SK-N-SH (cell line): Measurements from ENCODE around the gene ATP6V1G1.

Source experiments
- CHD2 ChIP-seq: fragments of 150-350 bp; IDR thresholded peaks from 2 replicates; pipeline ENCODE4 v1.6.1; 2018; ENCODE audit warnings: low read length; ENCODE audit not compliant: partially characterized antibody
- EP300 ChIP-seq, 2 experiments: IDR thresholded peaks; 2 replicates each; pipeline versions ENCODE4 v1.4.0 to v1.6.1; 2012; ENCODE audit warnings: borderline replicate concordance in 1 of 2, low read depth in 1 of 2, low read length in 1 of 2
- EZH2phosphoT487 ChIP-seq: fragments of 200-600 bp; sonication (generic); IDR thresholded peaks from 2 replicates; pipeline ENCODE4 v1.6.1; 2017; ENCODE audit warnings: low read depth, mixed run types, mild to moderate bottlenecking, antibody characterized with exemption, moderate library complexity, borderline replicate concordance
- FOXJ3 ChIP-seq: sonication (generic); formaldehyde crosslinking; IDR thresholded peaks from 2 replicates; pipeline ENCODE4 v1.5.1; 2020; ENCODE audit warnings: mild to moderate bottlenecking, missing genetic modification reagents
- FOXM1 ChIP-seq: IDR thresholded peaks from 2 replicates; pipeline ENCODE4 v1.4.0; 2012; ENCODE audit warnings: low read depth, mild to moderate bottlenecking
- JUND ChIP-seq: IDR thresholded peaks from 2 replicates; pipeline ENCODE4 v1.4.0; 2012
- POLR2AphosphoS5 ChIP-seq: IDR thresholded peaks from 2 replicates; pipeline ENCODE4 v1.6.1; 2012; ENCODE audit warnings: low read depth, low read length
- RAD21 ChIP-seq: IDR thresholded peaks from 2 replicates; pipeline ENCODE4 v1.6.1; 2012; ENCODE audit warnings: mild to moderate bottlenecking, low read length
- SMC3 ChIP-seq: IDR thresholded peaks from 2 replicates; pipeline ENCODE4 v1.6.1; 2012; ENCODE audit warnings: low read depth, low read length, improper control_type of control experiment
- TAF1 ChIP-seq: IDR thresholded peaks from 2 replicates; pipeline ENCODE4 v1.6.1; 2012; ENCODE audit warnings: low read depth, mild to moderate bottlenecking, low read length, moderate library complexity, borderline replicate concordance
- TF ChIP-seq, protein P1 (sequence below): fragments of 200-600 bp; sonication (generic); IDR thresholded peaks from 2 replicates; pipeline ENCODE4 v1.6.1; 2017; ENCODE audit warnings: antibody characterized with exemption, mild to moderate bottlenecking, moderate library complexity
- TF ChIP-seq, protein P2 (sequence below): IDR thresholded peaks from 2 replicates; pipeline ENCODE4 v1.4.0; 2012; ENCODE audit warnings: low read depth

DNA sequence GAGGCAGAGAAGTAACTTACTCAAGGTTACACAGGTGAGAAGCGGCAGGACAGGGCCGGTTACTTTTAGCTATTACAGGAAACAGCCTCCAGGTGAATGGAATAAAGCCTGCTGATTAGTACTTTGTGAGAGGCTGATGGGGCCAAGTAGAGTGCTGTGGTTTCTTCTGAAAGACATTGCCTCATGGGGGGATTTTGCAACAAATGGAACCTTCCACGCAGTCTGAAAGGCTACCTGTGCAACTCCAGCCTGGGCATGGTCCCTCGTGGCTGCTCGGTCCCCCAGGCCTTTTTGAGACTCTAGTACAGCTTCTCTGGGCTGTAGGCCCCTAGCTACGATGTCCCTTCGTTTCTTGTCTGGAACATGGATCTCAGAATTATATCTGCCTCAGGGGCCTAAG, 25.5 kb downstream of the ATP6V1G1 start:
- TF ChIP-seq EZH2phosphoT487 (no peak), FOXJ3 (CRISPR knock-in tag) (no peak), EP300 (IDR thresholded peaks at IDR 0.05; ENCODE audit: borderline replicate concordance in 1 of 2, low read depth in 1 of 2, low read length in 1 of 2) (no peak), POLR2AphosphoS5 (no peak), RAD21 (no peak), TAF1 (no peak), SMC3 (no peak), CHD2 (no peak), FOXM1 (no peak), JUND (no peak)
- TF ChIP-seq, protein P1, sequence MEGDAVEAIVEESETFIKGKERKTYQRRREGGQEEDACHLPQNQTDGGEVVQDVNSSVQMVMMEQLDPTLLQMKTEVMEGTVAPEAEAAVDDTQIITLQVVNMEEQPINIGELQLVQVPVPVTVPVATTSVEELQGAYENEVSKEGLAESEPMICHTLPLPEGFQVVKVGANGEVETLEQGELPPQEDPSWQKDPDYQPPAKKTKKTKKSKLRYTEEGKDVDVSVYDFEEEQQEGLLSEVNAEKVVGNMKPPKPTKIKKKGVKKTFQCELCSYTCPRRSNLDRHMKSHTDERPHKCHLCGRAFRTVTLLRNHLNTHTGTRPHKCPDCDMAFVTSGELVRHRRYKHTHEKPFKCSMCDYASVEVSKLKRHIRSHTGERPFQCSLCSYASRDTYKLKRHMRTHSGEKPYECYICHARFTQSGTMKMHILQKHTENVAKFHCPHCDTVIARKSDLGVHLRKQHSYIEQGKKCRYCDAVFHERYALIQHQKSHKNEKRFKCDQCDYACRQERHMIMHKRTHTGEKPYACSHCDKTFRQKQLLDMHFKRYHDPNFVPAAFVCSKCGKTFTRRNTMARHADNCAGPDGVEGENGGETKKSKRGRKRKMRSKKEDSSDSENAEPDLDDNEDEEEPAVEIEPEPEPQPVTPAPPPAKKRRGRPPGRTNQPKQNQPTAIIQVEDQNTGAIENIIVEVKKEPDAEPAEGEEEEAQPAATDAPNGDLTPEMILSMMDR, result no peak
- TF ChIP-seq, protein P2, sequence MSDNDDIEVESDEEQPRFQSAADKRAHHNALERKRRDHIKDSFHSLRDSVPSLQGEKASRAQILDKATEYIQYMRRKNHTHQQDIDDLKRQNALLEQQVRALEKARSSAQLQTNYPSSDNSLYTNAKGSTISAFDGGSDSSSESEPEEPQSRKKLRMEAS, result no peak
